HG03460 (cell line): Measurements from ENCODE around the gene INPP5K.
A peak's percentile ranks its signal among the peaks of the same experiment; 100 is the strongest.
"Not testable (repeated sequence)": the region's sequence is repeated elsewhere in the genome, so short reads cannot be mapped to it uniquely, and the experiment has no call there.

ENCODE experiments used
- ATAC-seq: cut with Tn5 transposase; IDR thresholded peaks from one replicate; pipeline ENCODE4 v1.9.1; 2021; ENCODE audit not compliant: unreplicated experiment

The INPP5K gene

DNA sequence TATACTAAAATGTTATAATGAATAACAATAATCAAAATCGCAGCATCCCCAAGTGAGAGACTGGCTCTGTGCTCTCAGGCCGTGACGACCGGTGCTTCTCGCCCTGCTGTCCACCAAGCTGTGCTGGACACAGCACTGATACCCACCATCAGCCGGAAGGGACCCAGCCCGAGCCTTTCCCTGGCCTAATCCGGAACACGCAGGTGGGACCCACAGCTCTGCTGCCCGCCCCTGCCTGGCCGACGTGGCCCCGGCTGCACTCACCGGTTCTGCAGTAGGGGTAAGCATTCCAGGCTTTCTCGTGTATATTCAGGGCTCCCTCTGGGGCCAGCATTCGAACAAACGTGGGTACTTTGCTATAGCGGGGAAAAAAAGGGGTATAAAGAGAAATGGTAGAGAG is 31.6 kb upstream of the INPP5K start:
- ATAC-seq = no peak

- ATAC-seq = no peak
Measured at GRCh38 chr17:1546292-1546922, 30.0 kb upstream of the INPP5K start.

DNA sequence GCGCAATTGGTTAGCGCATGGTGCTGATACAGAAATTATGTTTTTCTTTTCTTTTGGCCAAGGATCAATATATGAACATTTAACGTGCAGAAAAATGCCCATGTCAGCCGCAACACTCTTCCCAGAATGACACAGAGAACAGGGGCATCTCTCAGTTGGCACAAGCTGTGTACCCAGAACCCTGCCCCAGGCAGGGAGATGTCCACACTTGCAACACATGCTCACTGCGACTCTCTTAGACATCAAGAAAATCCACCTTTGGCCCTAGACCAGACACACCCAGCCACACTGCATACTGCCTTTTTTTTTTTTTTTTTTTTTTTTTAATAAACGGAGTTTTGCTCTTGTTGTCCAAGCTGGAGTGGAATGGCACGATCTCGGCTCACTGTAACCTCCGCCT is 29.2 kb upstream of the INPP5K start:
- no peak for ATAC-seq

DNA sequence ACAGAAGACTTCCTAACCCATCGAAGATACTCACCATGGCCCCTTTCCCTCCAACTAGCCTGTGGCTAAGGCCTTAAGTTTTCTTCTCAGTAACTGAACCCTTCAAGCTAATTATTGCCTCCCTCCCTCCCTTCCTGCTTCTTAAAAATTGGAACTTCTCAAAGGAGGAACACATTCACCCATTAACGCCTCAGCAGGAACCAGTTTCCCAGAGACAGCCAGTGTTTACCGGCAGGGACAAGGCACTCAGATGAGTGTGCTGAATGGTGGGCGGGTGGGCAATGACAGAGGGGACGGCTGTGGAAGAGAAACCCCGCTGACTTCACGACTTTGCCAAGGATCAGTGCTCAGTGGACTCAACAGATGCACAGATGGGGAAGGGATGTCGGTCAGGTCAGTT is 25.9 kb upstream of the INPP5K start:
- no peak for ATAC-seq

GRCh38 chr17:1541367-1541904 is 25.0 kb upstream of the INPP5K start:
- no peak for ATAC-seq

DNA sequence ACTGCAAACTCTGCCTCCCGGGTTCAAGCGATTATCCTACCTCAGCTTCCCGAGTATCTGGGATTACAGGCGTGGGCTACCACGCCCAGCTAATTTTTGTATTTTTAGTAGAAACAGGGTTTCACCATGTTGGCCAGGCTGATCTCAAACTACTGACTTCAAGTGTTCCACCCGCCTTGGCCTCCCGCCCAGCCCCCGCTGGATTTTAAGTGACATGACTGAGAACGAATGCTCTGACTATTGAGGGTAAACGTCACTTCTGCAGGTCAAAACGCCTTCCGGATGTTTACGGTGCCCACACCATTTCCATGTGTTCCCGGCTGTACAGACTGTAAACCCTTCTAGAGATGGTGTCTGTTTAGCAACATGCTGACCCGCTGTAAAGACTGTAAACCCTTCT is 23.4 kb upstream of the INPP5K start:
- ATAC-seq = no peak

DNA sequence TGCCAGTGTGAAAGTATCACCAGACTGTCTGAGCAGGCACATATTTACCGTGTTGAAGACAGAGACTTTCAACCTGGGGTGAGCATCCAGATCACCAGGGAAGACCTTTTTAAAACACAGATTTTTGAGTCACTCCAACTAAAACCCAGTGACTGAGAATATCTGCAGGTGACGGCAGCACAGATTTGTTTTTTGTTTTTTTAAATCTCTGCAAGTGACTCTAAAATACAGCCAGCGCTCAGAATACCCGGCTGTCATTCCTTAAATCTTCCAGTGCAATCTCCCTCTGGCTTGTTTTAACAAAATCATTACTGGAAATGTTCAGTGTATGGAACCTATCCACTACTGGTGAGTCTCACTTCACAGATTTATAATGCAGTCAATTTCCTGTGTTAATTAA is 19.3 kb upstream of the INPP5K start:
- no peak for ATAC-seq

GRCh38 chr17:1533661-1534325 is 17.4 kb upstream of the INPP5K start:
- ATAC-seq = no peak

GRCh38 chr17:1532836-1533602 is 16.6 kb upstream of the INPP5K start:
- ATAC-seq = no peak

DNA sequence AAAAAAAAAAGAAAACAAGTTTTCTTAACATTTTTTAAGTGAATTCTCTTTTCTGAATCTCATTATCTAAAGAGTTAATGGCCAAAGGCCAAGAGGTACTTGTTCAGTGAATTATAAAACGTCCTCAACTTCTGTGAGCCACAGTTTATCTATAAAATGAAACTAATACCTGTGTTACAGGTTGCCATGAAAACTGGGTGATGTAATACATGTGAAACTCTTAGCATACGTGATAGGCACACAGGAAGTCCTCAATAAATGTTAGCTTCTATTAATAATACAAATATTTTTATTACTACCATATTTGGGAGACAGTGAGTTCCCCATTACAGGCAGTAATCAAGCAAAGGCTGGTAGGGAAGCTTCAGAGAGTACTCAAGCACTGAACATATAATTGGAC is 13.5 kb upstream of the INPP5K start:
- ATAC-seq = no peak

- not testable (repeated sequence) for ATAC-seq
Measured at GRCh38 chr17:1526876-1527275, 10.5 kb upstream of the INPP5K start.

DNA sequence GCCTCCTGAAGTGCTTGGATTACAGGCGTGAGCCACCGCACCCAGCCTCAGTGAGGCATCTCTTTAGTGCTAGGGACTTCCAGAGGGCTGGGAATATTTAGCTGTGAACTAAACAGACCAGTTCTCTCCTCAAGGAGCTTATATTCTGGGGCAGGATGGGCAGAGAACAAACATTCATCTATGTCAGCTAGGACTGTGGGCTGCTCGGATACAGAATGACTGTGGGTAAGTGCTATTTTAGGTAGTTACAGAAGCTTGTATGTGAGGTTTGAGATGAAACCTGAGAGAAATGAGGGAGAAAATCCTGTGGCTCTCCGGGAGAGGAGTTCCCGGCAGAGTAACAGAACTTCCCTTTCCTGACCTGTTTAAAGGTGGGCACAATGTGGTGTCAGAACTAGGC is 6.2 kb upstream of the INPP5K start:
- no peak for ATAC-seq

DNA sequence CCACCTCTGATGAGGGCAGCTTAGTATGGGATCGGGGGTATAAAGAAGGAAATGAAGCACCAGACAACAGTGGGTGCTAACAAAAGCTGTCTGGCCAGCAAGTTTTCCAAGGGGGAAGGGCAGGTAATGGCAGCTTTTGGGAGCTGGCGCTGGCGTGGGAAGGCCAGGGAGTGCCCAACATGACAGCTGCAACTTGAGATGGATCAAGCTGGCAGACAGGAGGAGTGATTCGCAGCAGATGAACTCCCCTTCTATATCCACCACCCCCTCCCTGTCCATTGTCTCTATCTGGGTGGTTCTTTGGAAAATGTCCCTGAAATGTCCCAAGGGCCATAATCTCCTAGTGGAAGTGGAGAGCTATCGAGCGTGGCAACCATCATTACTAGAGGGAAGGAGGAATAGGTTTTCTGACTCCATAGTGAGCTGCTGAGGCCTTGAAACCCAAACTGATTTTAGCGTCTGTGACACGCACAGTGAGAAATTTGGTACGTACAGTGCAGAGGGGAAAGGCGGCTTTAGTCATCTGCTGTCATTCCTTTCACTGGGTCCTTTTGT is 4.8 kb upstream of the INPP5K start:
- no peak for ATAC-seq

- ATAC-seq = no peak
Measured at GRCh38 chr17:1519678-1520077, 3.3 kb upstream of the INPP5K start.

GRCh38 chr17:1518410-1518809 is 2.0 kb upstream of the INPP5K start:
- ATAC-seq = no peak

GRCh38 chr17:1515640-1516387 is 598 bp downstream of the INPP5K start:
- peak; percentile 13 for ATAC-seq

GRCh38 chr17:1512351-1512750 is 4.1 kb downstream of the INPP5K start:
- ATAC-seq = no peak

DNA sequence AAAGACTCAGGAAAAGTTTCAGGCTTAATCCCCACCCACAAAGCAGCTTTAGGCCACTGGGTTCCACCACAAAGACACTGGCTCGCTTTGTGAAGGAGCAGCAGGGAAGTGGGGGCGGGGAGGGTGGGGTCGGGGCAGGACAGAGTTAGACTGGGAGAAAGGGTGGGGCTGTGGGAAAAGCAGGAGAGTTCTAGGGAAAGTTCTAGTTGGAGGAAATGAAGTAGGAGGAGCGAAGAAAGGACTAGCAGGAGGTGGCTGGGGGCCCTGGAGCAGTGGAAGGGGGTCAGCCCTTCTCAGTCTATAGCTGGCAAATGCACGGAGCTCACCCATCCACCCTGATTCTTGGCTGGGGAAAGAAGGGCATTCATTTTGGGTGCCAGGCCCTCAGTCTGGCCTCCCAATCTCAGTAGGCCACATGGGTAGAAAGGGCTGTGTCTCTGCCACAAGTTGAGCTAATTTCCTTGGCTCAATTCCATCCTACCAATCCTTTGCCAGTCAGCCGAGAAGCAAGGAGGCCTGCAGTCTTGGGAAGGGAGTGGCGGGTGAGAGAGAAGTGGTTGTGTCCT is 4.6 kb downstream of the INPP5K start:
- ATAC-seq = no peak

DNA sequence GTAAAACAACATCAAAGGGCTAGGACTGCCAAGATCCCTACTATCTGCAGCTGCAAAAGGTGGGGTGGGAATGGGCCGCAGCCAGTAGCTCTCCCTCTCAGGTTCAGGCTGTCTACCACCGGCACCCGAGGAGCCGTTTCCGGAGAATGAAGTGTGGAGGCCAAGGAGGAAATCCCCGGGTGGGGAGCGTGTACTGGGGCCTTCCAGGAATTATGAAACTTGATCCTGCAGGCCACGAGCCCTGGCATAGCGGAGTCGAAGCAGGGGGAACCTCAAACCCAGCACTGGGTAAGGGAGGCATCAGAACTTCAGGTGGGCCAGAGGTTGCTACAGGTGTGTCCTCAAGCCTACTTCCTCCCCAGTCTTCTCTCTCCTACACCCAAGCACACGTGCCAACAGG is 5.1 kb downstream of the INPP5K start:
- no peak for ATAC-seq

DNA sequence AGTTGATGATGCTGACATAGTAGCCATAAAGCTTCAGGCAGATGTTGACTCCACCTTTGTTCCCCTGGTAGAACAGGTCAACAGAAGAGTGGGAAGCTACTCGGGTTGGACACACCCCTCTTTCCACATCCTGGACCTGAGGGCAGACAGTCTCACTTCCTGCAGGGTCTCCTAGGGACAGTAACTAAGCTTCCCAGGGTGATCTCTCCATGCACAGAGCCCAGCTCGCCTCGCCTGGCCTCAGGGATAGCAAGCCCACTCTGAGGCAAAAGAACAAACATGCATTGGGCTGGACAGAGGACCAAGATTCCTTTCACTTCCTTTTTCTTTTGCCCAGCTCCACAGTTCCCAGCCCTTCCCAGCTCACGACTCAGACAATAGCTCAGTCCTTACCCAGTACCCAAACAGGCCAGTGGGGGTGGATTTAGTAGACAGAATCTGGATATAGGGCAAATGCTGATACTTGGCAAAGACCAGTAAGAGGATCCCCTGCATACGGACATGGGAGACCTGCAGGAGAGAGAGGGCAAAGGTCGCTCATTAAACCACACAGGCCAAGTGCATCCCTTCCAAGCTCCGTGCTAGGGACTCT is 7.0 kb downstream of the INPP5K start:
- ATAC-seq = no peak
